Esophagus muscularis mucosa (tissue), 4 donors: Measurements from ENCODE around the gene ZMIZ1.

Experiments
- CTCF ChIP-seq, 3 experiments: fragments of 200-600 bp in 2 of 3; fragments of 450-650 bp in 1 of 3; sonication (generic) in 2 of 3; IDR thresholded peaks; one replicate each; pipeline ENCODE4 v1.5.1; 2017 to 2019; ENCODE audit warnings: antibody characterized with exemption in 3 of 3, mild to moderate bottlenecking in 2 of 3, moderate library complexity in 1 of 3
- EP300 ChIP-seq: sonication (generic); formaldehyde crosslinking; IDR thresholded peaks from one replicate; pipeline ENCODE4 v1.6.1; 2017; ENCODE audit warnings: antibody characterized with exemption
- POLR2A ChIP-seq: fragments of 450-650 bp; IDR thresholded peaks from one replicate; pipeline ENCODE4 v1.6.1; 2017; ENCODE audit warnings: antibody characterized with exemption, moderate library complexity, mild to moderate bottlenecking, low read depth
- POLR2AphosphoS5 ChIP-seq, 2 donors: sonication (generic); formaldehyde crosslinking; IDR thresholded peaks; one replicate each; pipeline ENCODE4 v1.6.1; 2017; ENCODE audit warnings: antibody characterized with exemption in 2 of 2

GRCh38 chr10:79070606-79071395, 2.0 kb downstream of the ZMIZ1 start:
- TF ChIP-seq CTCF (IDR thresholded peaks at IDR 0.05) (no peak), POLR2AphosphoS5 (IDR thresholded peaks at IDR 0.05) (peak; percentile 81 to 88), POLR2A (peak; percentile 66), EP300 (no peak)
